ENCODE data around the gene ARRDC1.

The ARRDC1 gene

DNA sequence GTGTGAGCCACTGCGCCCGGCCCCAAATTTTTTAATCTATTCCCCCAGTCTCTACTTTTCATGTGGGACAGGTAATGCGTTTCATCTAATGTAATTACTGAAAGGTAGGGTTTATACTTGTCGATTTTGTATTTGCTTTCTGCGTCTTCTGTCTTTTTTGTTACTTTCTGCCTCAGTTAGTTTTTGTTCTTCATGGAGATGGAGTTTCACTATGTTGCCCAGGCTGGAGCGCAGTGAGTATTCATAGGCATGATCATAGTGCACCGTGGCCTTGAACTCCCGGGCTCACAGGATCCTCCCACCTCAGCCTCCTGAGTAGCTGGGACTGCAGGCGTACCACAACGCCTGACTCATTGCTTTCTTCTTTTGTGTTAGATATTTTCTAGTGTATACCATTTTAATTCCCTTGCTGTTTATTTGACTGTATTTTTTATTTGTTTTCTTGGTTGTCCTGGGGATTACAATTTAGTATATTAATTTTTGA is 36.7 kb downstream of the ARRDC1 start:
- WGBS, 2 experiments (ENCODE audit: insufficient coverage in 2 of 2), result 83 to 100% methylated on average over 1 to 7 of the region's 10 CpGs
- H3K36me3 ChIP-seq (ENCODE audit: control insufficient read depth, insufficient read depth, low read length), result peaks cover 54% of the 10 kb centered on the region
- H3K27ac ChIP-seq (ENCODE audit: low read depth, low read length, severe bottlenecking), result no peak overlapping the region
- no peaks in the 10 kb centered on the region for H3K9me3 ChIP-seq (ENCODE audit: control insufficient read depth, low read length)
- no peaks in the 10 kb centered on the region for H3K4me1 ChIP-seq (ENCODE audit: control insufficient read depth, insufficient read depth, low read length, poor library complexity, severe bottlenecking)
- H3K4me3 ChIP-seq (ENCODE audit: extremely low read depth, insufficient read depth, low read length, poor library complexity, severe bottlenecking), result no peak overlapping the region

DNA sequence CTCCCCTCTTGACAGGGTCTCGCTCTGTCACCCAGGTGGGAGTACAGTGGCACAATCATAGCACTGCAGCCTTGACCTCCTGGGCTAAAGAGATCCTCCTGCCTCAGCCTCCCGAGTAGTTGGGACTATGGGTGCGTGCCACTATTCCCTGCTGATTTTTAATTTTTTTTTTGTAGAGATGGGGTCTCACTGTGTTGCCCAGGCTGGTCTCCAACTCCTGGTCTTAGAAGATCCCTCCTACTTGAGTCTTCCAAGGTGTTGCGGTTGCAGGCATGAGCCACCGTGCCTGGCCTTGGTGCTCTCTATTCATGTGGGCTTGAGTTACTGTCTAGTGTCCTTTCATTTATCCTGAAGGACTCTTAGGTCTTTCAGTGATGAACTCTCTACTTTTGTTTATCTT is 37.4 kb downstream of the ARRDC1 start:
- WGBS, 2 experiments (ENCODE audit: insufficient coverage in 2 of 2), result 97 to 98% methylated on average over 4 to 5 of the region's 5 CpGs
- Histone ChIP-seq H3K4me3 (ENCODE audit: extremely low read depth, insufficient read depth, low read length, poor library complexity, severe bottlenecking) (no peak overlapping the region), H3K36me3 (ENCODE audit: control insufficient read depth, insufficient read depth, low read length) (peaks cover 55% of the 10 kb centered on the region), H3K27ac (ENCODE audit: low read depth, low read length, severe bottlenecking) (no peak overlapping the region), H3K4me1 (ENCODE audit: control insufficient read depth, insufficient read depth, low read length, poor library complexity, severe bottlenecking) (no peaks in the 10 kb centered on the region), H3K9me3 (ENCODE audit: control insufficient read depth, low read length) (no peaks in the 10 kb centered on the region)

DNA sequence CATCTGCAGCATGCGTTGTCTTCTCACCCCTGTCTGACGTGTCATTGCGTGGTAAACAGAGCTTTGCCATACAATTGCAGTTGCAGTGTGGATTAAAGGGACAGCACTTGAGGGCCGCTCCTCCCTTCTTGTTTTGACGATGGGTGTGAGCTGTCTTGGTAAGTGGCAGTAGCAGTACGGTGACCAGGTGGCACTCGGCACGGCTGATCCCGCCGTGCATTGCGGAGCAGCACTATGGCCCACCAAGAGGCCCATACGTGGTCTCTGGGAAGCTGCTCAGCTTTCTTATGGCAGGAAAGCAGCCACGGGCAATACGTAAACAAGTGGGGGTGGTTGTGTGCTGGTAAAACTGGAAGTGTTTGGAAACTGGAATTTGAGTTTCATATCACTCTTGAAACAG is 38.4 kb downstream of the ARRDC1 start:
- H3K4me1 ChIP-seq (ENCODE audit: control insufficient read depth, insufficient read depth, low read length, poor library complexity, severe bottlenecking), result no peaks in the 10 kb centered on the region
- H3K4me3 ChIP-seq (ENCODE audit: extremely low read depth, insufficient read depth, low read length, poor library complexity, severe bottlenecking), result no peak overlapping the region
- 95 to 99% methylated on average over 10 to 11 of the region's 14 CpGs for WGBS, 2 experiments (ENCODE audit: insufficient coverage in 2 of 2)
- H3K9me3 ChIP-seq (ENCODE audit: control insufficient read depth, low read length), result no peaks in the 10 kb centered on the region
- H3K27ac ChIP-seq (ENCODE audit: low read depth, low read length, severe bottlenecking), result no peak overlapping the region
- H3K36me3 ChIP-seq (ENCODE audit: control insufficient read depth, insufficient read depth, low read length), result peaks cover 63% of the 10 kb centered on the region

DNA sequence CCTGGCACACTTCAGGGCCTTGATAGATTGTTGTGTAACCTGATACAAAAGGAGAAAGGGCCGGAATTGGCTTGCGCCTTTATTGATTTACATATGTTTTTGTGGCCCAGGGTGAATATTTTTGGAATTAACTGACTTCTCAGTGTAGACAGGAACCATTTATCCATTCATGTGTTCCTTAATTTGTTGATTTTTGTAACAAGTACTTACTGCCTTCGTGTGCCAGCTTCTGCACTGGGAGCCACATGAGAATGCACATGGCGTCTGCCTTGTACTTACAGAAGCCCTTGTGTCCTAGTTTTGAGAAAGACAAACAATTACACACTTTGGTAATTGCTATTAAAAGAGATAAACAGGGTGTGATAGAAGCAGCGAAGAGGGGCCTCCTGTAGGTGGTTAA is 39.7 kb downstream of the ARRDC1 start:
- Histone ChIP-seq H3K4me3 (ENCODE audit: extremely low read depth, insufficient read depth, low read length, poor library complexity, severe bottlenecking) (no peak overlapping the region), H3K27ac (ENCODE audit: low read depth, low read length, severe bottlenecking) (no peak overlapping the region), H3K4me1 (ENCODE audit: control insufficient read depth, insufficient read depth, low read length, poor library complexity, severe bottlenecking) (no peaks in the 10 kb centered on the region), H3K36me3 (ENCODE audit: control insufficient read depth, insufficient read depth, low read length) (peaks cover 67% of the 10 kb centered on the region), H3K9me3 (ENCODE audit: control insufficient read depth, low read length) (no peaks in the 10 kb centered on the region)
- WGBS, 2 experiments (ENCODE audit: insufficient coverage in 2 of 2), result 100% methylated on average over 1 to 4 of the region's 5 CpGs

DNA sequence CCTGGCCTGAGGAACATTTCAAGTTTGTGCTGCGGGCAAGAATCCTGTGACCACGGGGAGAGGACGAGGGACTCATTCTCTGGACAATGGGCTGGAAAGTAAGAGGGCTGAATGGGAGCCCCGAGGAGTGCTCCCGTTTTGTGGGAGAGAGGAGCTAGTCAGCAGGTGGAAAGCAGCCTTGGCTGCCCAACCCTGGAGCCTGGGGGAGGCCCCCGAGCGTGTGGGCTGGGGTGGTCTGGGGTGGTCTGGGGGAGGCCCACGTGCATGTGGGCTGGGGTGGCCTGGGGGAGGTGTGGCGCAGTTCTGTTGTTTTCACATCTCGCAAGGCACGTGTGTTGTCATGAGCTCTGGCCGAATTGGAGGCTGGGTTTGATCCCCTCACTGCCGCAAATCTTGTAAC is 40.9 kb downstream of the ARRDC1 start:
- no peaks in the 10 kb centered on the region for H3K9me3 ChIP-seq (ENCODE audit: control insufficient read depth, low read length)
- H3K4me1 ChIP-seq (ENCODE audit: control insufficient read depth, insufficient read depth, low read length, poor library complexity, severe bottlenecking), result no peaks in the 10 kb centered on the region
- WGBS, 2 experiments (ENCODE audit: insufficient coverage in 2 of 2), result 88 to 92% methylated on average over 11 of the region's 13 CpGs
- no peak overlapping the region for H3K4me3 ChIP-seq (ENCODE audit: extremely low read depth, insufficient read depth, low read length, poor library complexity, severe bottlenecking)
- H3K27ac ChIP-seq (ENCODE audit: low read depth, low read length, severe bottlenecking), result no peak overlapping the region
- H3K36me3 ChIP-seq (ENCODE audit: control insufficient read depth, insufficient read depth, low read length), result peaks cover 70% of the 10 kb centered on the region

DNA sequence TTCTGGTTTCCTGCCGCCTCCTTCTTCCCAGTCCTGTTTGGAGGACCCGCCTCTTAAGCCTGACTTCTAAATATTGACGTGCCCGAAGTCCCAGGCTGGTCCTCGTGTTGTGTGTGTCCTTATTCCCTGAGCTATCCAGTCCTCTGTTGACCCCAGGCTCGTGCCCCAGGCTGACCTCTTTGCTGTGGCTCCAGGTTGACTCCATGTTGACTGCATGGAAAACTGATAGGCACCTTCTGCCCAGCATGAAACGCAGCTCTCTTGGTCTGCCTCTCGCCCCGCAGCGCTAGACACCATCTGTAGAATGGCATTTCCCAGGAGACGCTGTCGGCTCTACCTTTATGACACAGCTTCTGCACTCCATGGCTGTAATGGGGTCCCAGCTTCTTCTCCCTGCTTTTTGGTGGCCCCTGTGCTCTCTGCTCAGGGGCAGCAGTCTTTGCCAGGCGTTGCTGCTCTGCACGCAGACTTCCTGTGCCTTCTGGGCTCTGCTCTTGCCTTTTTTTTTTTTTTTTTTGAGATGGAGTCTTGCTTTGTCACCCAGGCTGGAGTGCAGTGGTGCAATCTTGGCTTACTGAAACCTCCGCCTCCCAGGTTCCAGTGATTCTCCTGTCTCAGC is 41.7 kb downstream of the ARRDC1 start:
- WGBS, 2 experiments (ENCODE audit: insufficient coverage in 2 of 2), result 92 to 95% methylated on average over 13 to 15 of the region's 15 CpGs

DNA sequence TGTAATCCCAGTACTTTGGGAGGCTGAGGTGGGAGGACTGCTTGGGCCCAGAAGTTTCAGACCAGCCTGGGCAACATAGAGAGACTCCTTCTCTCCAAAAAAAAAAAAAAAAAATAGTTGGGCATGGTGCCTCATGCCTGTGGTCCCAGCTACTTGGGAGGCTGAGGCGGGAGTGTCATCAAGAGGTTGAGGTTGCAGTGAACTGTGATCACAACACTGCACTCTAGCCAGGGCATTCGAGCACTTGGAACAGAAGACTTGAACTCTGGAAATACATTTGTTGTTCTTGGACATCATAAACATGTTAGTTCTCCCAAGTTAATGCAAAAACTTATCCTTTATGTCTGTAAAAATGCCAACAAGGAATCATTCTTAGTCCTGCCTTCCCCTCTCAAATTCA is 42.9 kb downstream of the ARRDC1 start:
- Histone ChIP-seq H3K4me1 (ENCODE audit: control insufficient read depth, insufficient read depth, low read length, poor library complexity, severe bottlenecking) (no peaks in the 10 kb centered on the region), H3K9me3 (ENCODE audit: control insufficient read depth, low read length) (no peaks in the 10 kb centered on the region), H3K36me3 (ENCODE audit: control insufficient read depth, insufficient read depth, low read length) (peaks cover 71% of the 10 kb centered on the region), H3K27ac (ENCODE audit: low read depth, low read length, severe bottlenecking) (no peak overlapping the region), H3K4me3 (ENCODE audit: extremely low read depth, insufficient read depth, low read length, poor library complexity, severe bottlenecking) (no peak overlapping the region)
- 95% methylated on average over 2 of the region's 2 CpGs; no CpG with 5 or more reads in 1 of the 2 experiments for WGBS, 2 experiments (ENCODE audit: insufficient coverage in 2 of 2)

More for the DNA sequence above, 41.7 kb downstream of the ARRDC1 start:
- Histone ChIP-seq H3K9me3 (ENCODE audit: control insufficient read depth, low read length) (no peaks in the 10 kb centered on the region), H3K4me1 (ENCODE audit: control insufficient read depth, insufficient read depth, low read length, poor library complexity, severe bottlenecking) (no peaks in the 10 kb centered on the region), H3K4me3 (ENCODE audit: extremely low read depth, insufficient read depth, low read length, poor library complexity, severe bottlenecking) (no peak overlapping the region), H3K36me3 (ENCODE audit: control insufficient read depth, insufficient read depth, low read length) (peaks cover 70% of the 10 kb centered on the region), H3K27ac (ENCODE audit: low read depth, low read length, severe bottlenecking) (no peak overlapping the region)

DNA sequence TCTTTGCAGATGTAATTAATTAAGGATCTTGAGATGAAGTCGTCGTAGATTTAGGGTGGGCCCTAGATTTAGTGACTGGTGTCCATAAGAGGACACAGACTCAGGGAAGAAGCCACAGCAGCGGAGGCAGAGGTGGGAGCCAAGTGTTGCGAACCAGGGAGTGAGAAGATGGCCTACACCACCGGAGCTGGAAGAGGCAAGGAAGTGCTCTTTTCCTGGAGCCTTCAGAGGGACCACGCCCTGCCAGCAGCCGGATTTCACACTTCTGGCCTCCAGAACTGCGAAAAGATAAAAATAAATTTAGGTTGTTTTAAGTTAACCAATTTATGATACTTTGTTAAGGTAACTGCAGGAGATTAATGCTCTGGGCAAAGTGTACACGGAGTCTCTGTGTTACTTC is 44.1 kb downstream of the ARRDC1 start:
- Histone ChIP-seq H3K9me3 (ENCODE audit: control insufficient read depth, low read length) (no peaks in the 10 kb centered on the region), H3K4me3 (ENCODE audit: extremely low read depth, insufficient read depth, low read length, poor library complexity, severe bottlenecking) (no peak overlapping the region), H3K27ac (ENCODE audit: low read depth, low read length, severe bottlenecking) (no peak overlapping the region), H3K36me3 (ENCODE audit: control insufficient read depth, insufficient read depth, low read length) (peaks cover 69% of the 10 kb centered on the region), H3K4me1 (ENCODE audit: control insufficient read depth, insufficient read depth, low read length, poor library complexity, severe bottlenecking) (no peaks in the 10 kb centered on the region)
- 95 to 97% methylated on average over 8 to 9 of the region's 9 CpGs for WGBS, 2 experiments (ENCODE audit: insufficient coverage in 2 of 2)

DNA sequence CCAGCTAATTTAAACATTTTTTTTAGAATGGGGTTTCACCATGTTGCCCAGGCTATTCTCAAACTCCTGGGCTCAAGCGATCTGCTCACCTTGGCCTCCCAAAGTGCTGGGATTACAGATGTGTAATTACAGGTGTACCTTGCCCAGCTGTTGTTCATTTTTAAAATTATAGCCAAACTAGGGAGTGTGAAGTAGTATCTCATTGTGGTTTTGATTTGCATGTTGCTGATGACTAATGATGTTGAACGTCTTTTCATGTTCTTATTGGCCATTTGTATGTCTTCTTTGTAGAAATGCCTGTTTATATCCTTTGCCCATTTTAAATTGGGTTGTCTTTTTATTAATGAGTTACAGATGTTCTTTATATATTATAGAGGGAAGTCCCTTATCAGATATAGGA is 44.8 kb downstream of the ARRDC1 start:
- no peak overlapping the region for H3K27ac ChIP-seq (ENCODE audit: low read depth, low read length, severe bottlenecking)
- H3K4me1 ChIP-seq (ENCODE audit: control insufficient read depth, insufficient read depth, low read length, poor library complexity, severe bottlenecking), result no peaks in the 10 kb centered on the region
- H3K4me3 ChIP-seq (ENCODE audit: extremely low read depth, insufficient read depth, low read length, poor library complexity, severe bottlenecking), result no peak overlapping the region
- peaks cover 71% of the 10 kb centered on the region for H3K36me3 ChIP-seq (ENCODE audit: control insufficient read depth, insufficient read depth, low read length)
- WGBS, 2 experiments (ENCODE audit: insufficient coverage in 2 of 2), result 92 to 100% methylated on average over 1 of the region's 2 CpGs
- H3K9me3 ChIP-seq (ENCODE audit: control insufficient read depth, low read length), result no peaks in the 10 kb centered on the region

DNA sequence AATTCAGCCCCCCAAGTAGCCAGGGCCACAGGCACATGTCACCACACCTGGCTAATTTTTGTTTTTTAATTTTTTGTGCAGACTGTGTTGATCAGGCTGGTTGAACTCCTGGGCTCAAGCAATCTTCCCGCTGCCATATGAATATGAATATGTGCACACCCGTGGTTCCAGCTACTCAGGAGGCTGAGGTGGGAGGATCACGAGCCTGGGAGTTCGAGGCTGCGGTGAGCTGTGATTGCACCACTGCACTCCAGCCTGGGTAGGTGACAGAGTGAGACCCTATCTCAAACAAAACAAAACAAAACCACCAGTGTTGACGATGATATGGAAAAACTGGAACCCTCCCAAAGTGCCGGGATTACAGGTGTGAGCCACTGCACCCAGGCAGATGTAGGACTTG is 45.3 kb downstream of the ARRDC1 start:
- Histone ChIP-seq H3K4me1 (ENCODE audit: control insufficient read depth, insufficient read depth, low read length, poor library complexity, severe bottlenecking) (no peaks in the 10 kb centered on the region), H3K27ac (ENCODE audit: low read depth, low read length, severe bottlenecking) (no peak overlapping the region), H3K9me3 (ENCODE audit: control insufficient read depth, low read length) (no peaks in the 10 kb centered on the region), H3K4me3 (ENCODE audit: extremely low read depth, insufficient read depth, low read length, poor library complexity, severe bottlenecking) (no peak overlapping the region), H3K36me3 (ENCODE audit: control insufficient read depth, insufficient read depth, low read length) (peaks cover 77% of the 10 kb centered on the region)
- 90 to 91% methylated on average over 3 to 4 of the region's 7 CpGs for WGBS, 2 experiments (ENCODE audit: insufficient coverage in 2 of 2)

DNA sequence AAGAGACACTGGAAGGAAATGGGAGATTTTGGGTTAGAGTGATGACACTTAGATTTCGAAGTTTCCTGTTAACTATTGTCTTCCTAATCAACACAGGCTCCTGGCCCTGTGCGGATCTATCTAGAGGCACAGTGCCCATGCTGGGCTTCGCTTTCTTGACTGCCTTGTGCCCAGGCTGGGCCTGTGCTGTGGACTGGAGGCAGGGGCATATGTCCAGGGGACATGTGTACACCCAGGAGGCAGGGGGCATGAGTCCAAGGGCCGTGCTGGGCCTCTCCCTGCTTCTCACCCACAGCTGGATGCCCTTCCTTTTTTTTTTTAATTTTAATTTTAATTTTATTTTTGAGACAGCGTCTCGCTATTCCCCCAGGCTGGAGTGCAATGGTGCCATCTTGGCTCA is 50.9 kb downstream of the ARRDC1 start:
- Histone ChIP-seq H3K9me3 (ENCODE audit: control insufficient read depth, low read length) (no peaks in the 10 kb centered on the region), H3K36me3 (ENCODE audit: control insufficient read depth, insufficient read depth, low read length) (peaks cover 46% of the 10 kb centered on the region), H3K4me3 (ENCODE audit: extremely low read depth, insufficient read depth, low read length, poor library complexity, severe bottlenecking) (no peak overlapping the region), H3K4me1 (ENCODE audit: control insufficient read depth, insufficient read depth, low read length, poor library complexity, severe bottlenecking) (no peaks in the 10 kb centered on the region), H3K27ac (ENCODE audit: low read depth, low read length, severe bottlenecking) (no peak overlapping the region)
- WGBS, 2 experiments (ENCODE audit: insufficient coverage in 2 of 2), result 84 to 100% methylated on average over 1 to 3 of the region's 6 CpGs
